Natural killer cell (primary cell): ENCODE measurements around the gene SEMA6A. TPM values are rescaled to one million over a fixed set of nuclear protein-coding genes. Genes with fewer than 3 reads are reported as not detected.
"Not testable (repeated sequence)": the region's sequence is repeated elsewhere in the genome, so short reads cannot be mapped to it uniquely, and the experiment has no call there.

ENCODE experiments used
- ATAC-seq, 3 donors: fragments of 150-1000 bp in 2 of 3; fragments of 200-7000 bp in 1 of 3; cut with Tn5 transposase; 1 replicate in 1 of 3; 2 replicates in 2 of 3; pipeline ENCODE4 v1.10.0; 2021; ENCODE audit warnings: mild to moderate bottlenecking in 2 of 3, moderate library complexity in 2 of 3
- DNase-seq, 2 donors: peaks; one replicate each; pipeline versions ENCODE4 v3.0.0 to v3.0.0-alpha.2; 2013 to 2021; ENCODE audit warnings: mixed read lengths in 1 of 2
- H3K27ac ChIP-seq: one replicate; pipeline ENCODE4 v1.5.1; 2013; ENCODE audit warnings: mild to moderate bottlenecking, low read length
- H3K27me3 ChIP-seq: one replicate; pipeline ENCODE4 v1.6.1; 2013; ENCODE audit warnings: low read length; ENCODE audit not compliant: control insufficient read depth, insufficient read depth
- H3K36me3 ChIP-seq: one replicate; pipeline ENCODE4 v1.6.1; 2013; ENCODE audit warnings: low read length; ENCODE audit not compliant: control insufficient read depth, insufficient read depth
- H3K4me1 ChIP-seq: one replicate; pipeline ENCODE4 v1.6.1; 2013; ENCODE audit warnings: low read length; ENCODE audit not compliant: control insufficient read depth, insufficient read depth
- H3K4me3 ChIP-seq: one replicate; pipeline ENCODE4 v1.5.1; 2013; ENCODE audit warnings: low read length
- H3K9me3 ChIP-seq: one replicate; pipeline ENCODE4 v1.6.1; 2013; ENCODE audit warnings: low read length; ENCODE audit not compliant: control insufficient read depth, insufficient read depth
- H3K27ac Mint-ChIP-seq, 2 donors: one replicate each; pipeline ENCODE4 v1.8.0; 2022; ENCODE audit warnings: mild to moderate bottlenecking in 2 of 2, mixed read lengths in 2 of 2, moderate library complexity in 1 of 2
- H3K27me3 Mint-ChIP-seq, 2 donors: one replicate each; pipeline ENCODE4 v1.8.0; 2022; ENCODE audit warnings: low read depth in 2 of 2, mixed read lengths in 2 of 2
- H3K36me3 Mint-ChIP-seq: one replicate; pipeline ENCODE4 v1.8.0; 2022; ENCODE audit warnings: mixed read lengths
- H3K4me1 Mint-ChIP-seq, 2 donors: one replicate each; pipeline ENCODE4 v1.8.0; 2022; ENCODE audit warnings: mixed read lengths in 2 of 2
- H3K4me3 Mint-ChIP-seq: one replicate; pipeline ENCODE4 v1.8.0; 2022; ENCODE audit warnings: mild to moderate bottlenecking, moderate library complexity, mixed read lengths
- H3K9me3 Mint-ChIP-seq, 2 donors: one replicate each; pipeline ENCODE4 v1.8.0; 2022; ENCODE audit warnings: mixed read lengths in 2 of 2
- CTCF ChIP-seq: fragments of 200-600 bp; IDR thresholded peaks from one replicate; pipeline ENCODE4 v1.8.0; 2022; ENCODE audit warnings: antibody characterized with exemption
- WGBS: methylation state at CpG from one replicate; pipeline ENCODE4 v1.1.7; 2013; ENCODE audit warnings: missing lambda C conversion rate; ENCODE audit not compliant: insufficient coverage; 5-methylcytosine and 5-hydroxymethylcytosine counted together
- intact Hi-C: fragments of 100-400 bp; cut with micrococcal nuclease; formaldehyde crosslinking; loops from one replicate; pipeline ENCODE4 v1.14.2; 2022
- total RNA-seq, 4 donors: library from RNA; stranded (reverse); fragments of 120-200 nt in 1 of 4; gene quantifications; one replicate each; pipeline versions ENCODE4 v1.2.3 to v1.2.4, GENCODE V29; 2013 to 2022

The SEMA6A gene
- total RNA-seq, 3 donors from 2014 or later (not counting 1 experiment from before 2014, with no cell fraction given) = not detected

- Mint-ChIP-seq H3K36me3 (no peaks in the 10 kb centered on the region), H3K27me3 (peaks cover 0 to 7% of the 10 kb centered on the region in 2 donors), H3K4me1 (no peaks in the 10 kb centered on the region), H3K9me3 (no peaks in the 10 kb centered on the region), H3K4me3 (no peak overlapping the region), H3K27ac (no peak overlapping the region)
- no peak for TF ChIP-seq CTCF
- Histone ChIP-seq H3K4me1 (no peaks in the 10 kb centered on the region), H3K27ac (no peak overlapping the region), H3K27me3 (no peaks in the 10 kb centered on the region), H3K9me3 (no peaks in the 10 kb centered on the region), H3K4me3 (no peak overlapping the region), H3K36me3 (no peaks in the 10 kb centered on the region)
- no peak for ATAC-seq
- no peak for DNase-seq
- intact Hi-C loops = no loop called here
- 93% methylated on average over 2 of the region's 3 CpGs for WGBS
Observed at GRCh38 chr5:116524051-116524904, 50.3 kb downstream of the SEMA6A start.

GRCh38 chr5:116523182-116523581 is 51.4 kb downstream of the SEMA6A start:
- H3K4me1 ChIP-seq, H3K27ac ChIP-seq, ATAC-seq, H3K4me3 ChIP-seq, H3K27me3 Mint-ChIP-seq, H3K4me3 Mint-ChIP-seq, DNase-seq, intact Hi-C loops, H3K36me3 Mint-ChIP-seq, H3K36me3 ChIP-seq, H3K9me3 ChIP-seq, H3K4me1 Mint-ChIP-seq, H3K27me3 ChIP-seq, H3K9me3 Mint-ChIP-seq, H3K27ac Mint-ChIP-seq: not testable (repeated sequence)
- WGBS = 97% methylated on average over 10 of the region's 11 CpGs

GRCh38 chr5:116522356-116523136 is 52.1 kb downstream of the SEMA6A start:
- H3K4me1 Mint-ChIP-seq = no peaks in the 10 kb centered on the region
- intact Hi-C loops = no loop called here
- H3K4me3 ChIP-seq = no peak overlapping the region
- H3K27me3 ChIP-seq = no peaks in the 10 kb centered on the region
- H3K27me3 Mint-ChIP-seq = peaks cover 0 to 7% of the 10 kb centered on the region in 2 donors
- no peaks in the 10 kb centered on the region for H3K36me3 Mint-ChIP-seq
- no peaks in the 10 kb centered on the region for H3K4me1 ChIP-seq
- no peaks in the 10 kb centered on the region for H3K9me3 ChIP-seq
- H3K27ac Mint-ChIP-seq = no peak overlapping the region
- no peak for DNase-seq
- no peak overlapping the region for H3K27ac ChIP-seq
- no peaks in the 10 kb centered on the region for H3K9me3 Mint-ChIP-seq
- no peak for TF ChIP-seq CTCF
- ATAC-seq = no peak
- no peaks in the 10 kb centered on the region for H3K36me3 ChIP-seq
- WGBS = 77% methylated on average over 8 of the region's 9 CpGs
- H3K4me3 Mint-ChIP-seq = no peak overlapping the region

- peaks cover 0 to 7% of the 10 kb centered on the region in 2 donors for H3K27me3 Mint-ChIP-seq
- H3K36me3 Mint-ChIP-seq = no peaks in the 10 kb centered on the region
- DNase-seq (no peak), ATAC-seq (no peak)
- no peaks in the 10 kb centered on the region for H3K9me3 Mint-ChIP-seq
- H3K4me3 ChIP-seq = no peak overlapping the region
- TF ChIP-seq CTCF = no peak
- H3K27me3 ChIP-seq = no peaks in the 10 kb centered on the region
- H3K27ac Mint-ChIP-seq = no peak overlapping the region
- H3K36me3 ChIP-seq = no peaks in the 10 kb centered on the region
- no peaks in the 10 kb centered on the region for H3K9me3 ChIP-seq
- intact Hi-C loops = no loop called here
- no peak overlapping the region for H3K27ac ChIP-seq
- 82% methylated on average over 2 of the region's 5 CpGs for WGBS
- H3K4me1 Mint-ChIP-seq = no peaks in the 10 kb centered on the region
- H3K4me3 Mint-ChIP-seq = no peak overlapping the region
- no peaks in the 10 kb centered on the region for H3K4me1 ChIP-seq
Observed at GRCh38 chr5:116521173-116521872, 53.3 kb downstream of the SEMA6A start.
